Stimulated activated CD4-positive, alpha-beta T cell treated with anti-CD3 and anti-CD28 coated beads, Interleukin-12 subunit alpha, Interleukin-12 subunit beta, amount 100 ng/mL, for 24 hours (primary cell): ENCODE data around the gene PALM.

ENCODE experiments used
- DNase-seq, 2 experiments: peaks; one replicate each; pipeline ENCODE4 v3.0.0-alpha.2; 2020; ENCODE audit warnings: low read depth in 2 of 2

Gene PALM

GRCh38 chr19:752652-753517, 44.1 kb downstream of the PALM start:
- DNase-seq: no peak

DNA sequence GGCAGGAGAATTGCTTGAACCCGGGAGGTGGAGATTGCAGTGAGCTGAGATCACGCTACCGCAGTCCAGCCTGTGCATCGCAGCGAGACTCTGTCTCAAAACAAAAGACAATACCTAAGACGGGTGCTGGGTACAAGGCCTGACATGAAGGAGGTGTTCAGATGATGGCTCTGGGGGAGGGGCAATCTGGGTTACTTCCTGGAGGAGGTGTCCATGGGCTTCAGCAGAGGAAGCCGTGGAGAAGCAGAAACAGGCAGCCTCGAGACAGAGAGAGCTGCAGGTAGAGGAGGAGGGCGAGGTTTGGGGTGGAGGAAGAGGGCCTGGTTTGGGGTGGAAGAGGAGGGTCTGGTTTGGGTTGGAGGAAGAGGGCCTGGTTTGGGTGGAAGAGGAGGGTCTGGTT, 45.8 kb downstream of the PALM start:
- DNase-seq: no peak

DNA sequence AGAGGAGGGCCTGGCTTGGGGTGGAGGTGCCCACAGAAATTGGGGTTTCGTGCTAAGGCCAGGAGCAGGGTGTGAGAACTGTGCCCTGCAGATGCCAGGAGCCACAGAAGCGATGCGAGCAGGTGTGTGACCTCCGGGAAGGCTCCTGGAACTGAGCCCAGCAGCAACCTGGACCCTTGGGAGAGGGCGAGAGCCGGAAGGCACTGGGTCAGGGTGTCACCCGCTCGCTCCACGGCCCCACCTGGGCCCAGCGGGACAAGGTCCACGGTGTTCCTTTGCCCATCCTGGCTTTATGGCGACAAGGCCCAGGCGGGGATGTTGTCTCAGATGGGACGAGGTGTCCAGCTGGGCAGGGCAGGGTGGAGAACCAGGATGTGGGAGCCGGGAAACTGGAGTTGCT, 46.3 kb downstream of the PALM start:
- no peak for DNase-seq

- DNase-seq: no peak
Measured at GRCh38 chr19:756236-756635, 47.5 kb downstream of the PALM start.

- no peak for DNase-seq
Measured at GRCh38 chr19:756821-757688, 48.3 kb downstream of the PALM start.

DNA sequence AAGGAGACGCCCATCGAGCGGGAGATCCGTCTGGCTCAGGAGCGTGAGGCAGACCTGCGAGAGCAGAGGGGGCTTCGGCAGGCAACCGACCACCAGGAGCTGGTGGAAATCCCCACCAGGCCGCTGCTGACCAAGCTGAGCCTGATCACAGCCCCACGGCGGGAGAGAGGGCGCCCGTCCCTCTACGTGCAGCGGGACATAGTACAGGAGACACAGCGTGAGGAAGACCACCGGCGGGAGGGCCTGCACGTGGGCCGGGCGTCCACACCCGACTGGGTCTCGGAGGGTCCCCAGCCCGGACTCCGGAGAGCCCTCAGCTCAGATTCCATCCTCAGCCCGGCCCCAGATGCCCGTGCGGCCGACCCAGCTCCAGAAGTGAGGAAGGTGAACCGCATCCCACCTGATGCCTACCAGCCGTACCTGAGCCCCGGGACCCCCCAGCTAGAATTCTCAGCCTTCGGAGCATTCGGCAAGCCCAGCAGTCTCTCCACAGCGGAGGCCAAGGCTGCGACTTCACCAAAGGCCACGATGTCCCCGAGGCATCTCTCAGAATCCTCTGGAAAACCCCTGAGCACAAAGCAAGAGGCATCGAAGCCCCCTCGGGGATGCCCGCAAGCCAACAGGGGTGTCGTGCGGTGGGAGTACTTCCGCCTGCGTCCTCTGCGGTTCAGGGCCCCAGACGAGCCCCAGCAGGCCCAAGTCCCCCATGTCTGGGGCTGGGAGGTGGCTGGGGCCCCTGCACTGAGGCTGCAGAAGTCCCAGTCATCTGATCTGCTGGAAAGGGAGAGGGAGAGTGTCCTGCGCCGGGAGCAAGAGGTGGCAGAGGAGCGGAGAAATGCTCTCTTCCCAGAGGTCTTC, 49.3 kb downstream of the PALM start:
- DNase-seq: no peak

DNA sequence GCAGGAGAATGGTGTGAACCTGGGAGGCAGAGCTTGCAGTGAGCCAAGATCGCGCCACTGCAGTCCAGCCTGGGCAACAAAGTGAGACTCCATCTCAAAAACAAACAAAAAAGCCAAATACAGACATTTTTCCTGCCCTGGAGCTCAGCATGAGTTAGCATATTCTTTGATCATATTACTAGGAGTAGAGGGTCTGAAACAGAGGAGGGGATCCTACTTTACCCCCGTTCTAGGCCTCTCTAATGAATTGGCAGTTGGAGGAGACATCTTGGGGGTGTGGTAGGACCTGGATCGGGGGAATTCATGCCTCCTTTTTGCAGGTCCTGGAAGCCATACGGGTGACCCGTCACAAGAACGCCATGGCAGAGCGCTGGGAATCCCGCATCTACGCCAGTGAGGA, 54.4 kb downstream of the PALM start:
- no peak for DNase-seq

DNA sequence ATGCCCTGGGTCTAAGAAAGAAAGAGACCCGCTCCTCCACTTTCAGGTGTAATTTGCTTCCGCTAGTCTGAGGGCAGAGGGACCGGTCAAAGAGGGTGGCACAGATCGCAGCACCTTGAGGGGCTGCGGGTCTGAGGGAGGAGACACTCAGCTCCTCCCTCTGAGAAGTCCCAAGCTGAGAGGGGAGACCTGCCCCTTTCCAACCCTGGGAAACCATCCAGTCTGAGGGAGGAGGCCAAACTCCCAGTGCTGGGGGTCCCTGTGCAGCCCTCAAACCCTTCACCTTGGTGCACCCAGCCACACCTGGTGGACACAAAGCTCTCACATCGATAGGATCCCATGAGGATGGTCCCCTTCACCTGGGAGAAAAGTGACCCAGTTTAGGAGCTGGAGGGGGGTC, 55.1 kb downstream of the PALM start:
- DNase-seq: no peak

- no peak for DNase-seq
Measured at GRCh38 chr19:764301-764700, 55.6 kb downstream of the PALM start.

DNA sequence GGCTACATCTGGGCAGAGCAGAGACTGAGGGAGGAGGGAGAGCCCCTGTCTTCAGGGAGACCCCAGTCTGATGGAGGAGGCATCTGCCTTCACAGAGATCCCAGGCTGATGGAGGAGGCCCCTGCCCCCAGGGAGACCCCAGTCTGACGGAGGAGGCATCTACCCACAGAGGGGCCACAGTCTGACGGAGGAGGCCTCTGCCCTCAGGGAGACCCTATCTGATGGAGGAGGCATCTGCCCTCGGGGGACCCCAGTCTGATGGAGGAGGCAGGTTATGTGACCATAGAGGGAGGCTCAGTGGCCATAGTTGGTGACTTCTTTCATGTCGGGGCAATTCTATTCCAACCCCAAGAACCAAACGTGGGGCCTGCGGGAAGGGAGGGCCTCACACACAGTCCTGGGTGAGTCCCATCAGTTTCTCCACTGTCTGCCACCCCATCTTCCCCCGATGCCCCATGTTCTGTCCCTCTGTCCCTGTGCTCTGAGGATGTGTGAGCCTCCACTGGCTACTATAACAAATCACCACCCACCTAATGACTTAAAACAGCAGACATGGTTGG, 56.5 kb downstream of the PALM start:
- no peak for DNase-seq

- DNase-seq: no peak
Measured at GRCh38 chr19:768424-768823, 59.7 kb downstream of the PALM start.

DNA sequence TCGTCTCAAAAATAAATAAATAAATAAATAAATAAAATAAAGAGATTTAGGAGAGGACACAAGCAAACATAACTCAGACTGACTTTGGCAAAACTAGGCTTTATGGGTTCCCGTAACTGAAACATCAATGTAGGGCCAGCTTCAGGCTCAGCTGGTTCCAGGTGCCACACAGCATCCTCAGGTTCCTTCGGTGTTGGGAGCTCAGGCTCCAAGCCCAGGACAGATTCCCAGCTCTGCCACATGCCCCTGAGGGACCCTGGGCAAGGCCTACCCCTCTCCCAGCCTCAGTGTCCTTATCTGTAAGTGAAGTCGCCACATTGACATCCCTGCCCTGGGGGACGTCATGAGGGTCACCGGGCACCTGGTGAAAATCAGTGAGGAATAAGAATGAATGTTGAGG, 60.9 kb downstream of the PALM start:
- no peak for DNase-seq

- DNase-seq: peak in 1 of 2 experiments; percentile 24
Measured at GRCh38 chr19:771332-771785, 62.6 kb downstream of the PALM start.

DNA sequence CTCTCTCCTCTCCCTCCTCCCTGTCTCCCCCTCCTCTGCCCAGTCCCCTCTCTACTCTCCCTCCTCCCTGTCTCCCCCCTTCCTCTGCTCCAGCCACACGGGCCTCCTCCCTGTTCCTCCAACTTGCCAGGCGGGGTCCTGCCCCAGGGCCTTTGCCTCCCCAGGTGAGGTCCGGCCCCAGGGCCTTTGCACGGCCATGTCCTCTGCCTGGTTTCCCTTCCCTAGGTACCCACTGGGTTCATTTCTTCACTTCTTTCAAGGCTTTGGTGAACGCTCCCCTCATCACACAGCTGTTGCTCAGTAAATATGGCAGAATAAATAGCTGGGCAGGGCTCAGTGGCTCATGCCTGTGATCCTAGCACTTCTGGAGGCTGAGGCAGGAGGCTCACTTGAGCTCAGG, 63.3 kb downstream of the PALM start:
- no peak for DNase-seq

DNA sequence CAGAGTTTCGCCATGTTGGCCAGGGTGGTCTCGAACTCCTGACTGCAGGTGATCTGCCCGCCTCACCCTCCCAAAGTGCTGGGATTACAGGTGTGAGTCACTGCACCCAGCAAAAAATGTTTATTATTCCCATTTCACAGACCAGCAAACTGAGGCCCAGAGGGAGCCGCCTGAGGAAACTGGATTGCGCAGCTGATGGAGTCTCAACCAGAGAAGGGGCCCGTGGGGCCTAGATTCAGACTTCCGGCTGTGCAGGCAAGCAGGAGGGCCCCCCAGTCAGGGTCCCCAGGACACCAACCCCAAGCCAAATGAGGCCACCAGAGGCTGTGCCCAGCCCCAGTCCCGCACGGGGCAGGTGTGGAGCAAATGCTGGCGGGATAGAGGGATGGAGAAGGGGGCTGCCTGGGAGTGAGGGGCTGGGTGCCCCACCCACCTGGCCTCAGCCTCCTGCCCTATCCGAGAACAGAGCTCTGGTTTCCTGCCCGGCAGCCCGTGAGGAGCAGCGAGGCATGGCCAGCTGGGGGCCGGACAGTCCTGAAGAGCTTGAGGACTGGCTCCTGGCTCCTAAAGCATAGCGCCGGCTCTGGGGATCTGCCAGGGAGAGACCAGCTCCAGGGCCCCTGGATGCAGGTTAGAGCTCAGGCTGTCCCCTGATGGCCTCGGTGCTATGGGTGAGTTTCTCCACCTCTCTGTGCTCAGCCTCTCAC, 64.1 kb downstream of the PALM start:
- DNase-seq: no peak

GRCh38 chr19:776549-776948, 67.8 kb downstream of the PALM start:
- no peak for DNase-seq

- no peak for DNase-seq
Measured at GRCh38 chr19:778910-779653, 70.3 kb downstream of the PALM start.

GRCh38 chr19:780935-781334, 72.2 kb downstream of the PALM start:
- no peak for DNase-seq

- DNase-seq: no peak
Measured at GRCh38 chr19:781800-782184, 73.1 kb downstream of the PALM start.

DNA sequence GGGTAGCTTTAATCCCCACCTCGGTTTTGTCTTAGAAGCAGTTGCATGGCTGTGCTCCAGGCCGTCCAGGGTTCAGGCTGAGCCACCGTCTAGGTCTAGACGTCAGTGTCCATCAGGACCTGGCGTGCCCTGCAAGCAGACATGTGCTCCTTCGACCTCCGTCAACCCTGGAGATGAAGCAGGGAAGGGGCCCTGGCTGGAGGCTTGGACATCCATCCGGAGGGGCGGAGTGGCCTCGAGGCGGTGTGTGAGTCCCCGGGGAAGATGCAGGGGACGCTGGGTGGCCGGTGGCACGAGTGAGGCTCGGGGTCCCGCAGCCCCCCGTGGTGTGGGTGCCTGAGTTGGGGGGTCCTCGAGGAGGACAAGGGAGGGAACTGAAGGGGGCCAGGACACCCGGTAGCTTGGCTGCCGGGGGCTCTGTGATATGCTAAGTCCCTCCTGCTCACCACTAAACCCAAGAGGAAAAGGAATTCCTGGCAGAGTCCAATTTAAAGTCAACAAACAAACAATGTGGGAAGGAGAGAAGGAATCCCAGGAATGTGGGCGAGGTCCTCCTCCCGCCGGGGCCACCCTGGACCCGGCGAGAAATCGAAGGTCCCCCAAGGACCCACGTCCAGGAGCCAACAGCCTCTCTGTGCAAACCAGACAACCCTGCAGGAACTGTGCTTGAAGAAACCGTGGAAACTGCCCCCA, 73.6 kb downstream of the PALM start:
- DNase-seq: no peak
